Lung (tissue), 12 donors: Measurements from ENCODE around the gene GABRR2. TPM values are rescaled to one million over a fixed set of nuclear protein-coding genes. Genes with fewer than 3 reads are reported as not detected.

ENCODE experiments used
- ATAC-seq: fragments of 200-7000 bp; cut with Tn5 transposase; one replicate; pipeline ENCODE4 v1.9.1; 2020; ENCODE audit warnings: moderate number of reproducible peaks; ENCODE audit not compliant: insufficient read depth, low FRiP score
- DNase-seq, 3 donors: peaks; one replicate each; pipeline ENCODE4 v3.0.0-alpha.2; 2013 to 2017
- H3K27ac ChIP-seq, 2 donors: one replicate each; pipeline ENCODE4 v1.5.1; 2013; ENCODE audit warnings: mild to moderate bottlenecking in 2 of 2, moderate library complexity in 2 of 2, control low read depth in 1 of 2, inconsistent platforms in 1 of 2, low read depth in 1 of 2, low read length in 1 of 2
- H3K27me3 ChIP-seq, 3 donors: one replicate each; pipeline ENCODE4 v1.5.1; 2013; ENCODE audit warnings: low read length in 2 of 3; ENCODE audit not compliant: control insufficient read depth in 3 of 3, insufficient read depth in 3 of 3
- H3K36me3 ChIP-seq, 4 donors: one replicate each; pipeline ENCODE4 v1.5.1; 2013; ENCODE audit warnings: low read length in 4 of 4, mild to moderate bottlenecking in 1 of 4, moderate library complexity in 1 of 4; ENCODE audit not compliant: control insufficient read depth in 4 of 4, insufficient read depth in 4 of 4
- H3K4me1 ChIP-seq, 5 donors: one replicate each; pipeline ENCODE4 v1.5.1; 2013; ENCODE audit warnings: low read length in 5 of 5, mild to moderate bottlenecking in 2 of 5, moderate library complexity in 1 of 5; ENCODE audit not compliant: control insufficient read depth in 5 of 5, insufficient read depth in 5 of 5
- H3K4me3 ChIP-seq: one replicate; pipeline ENCODE4 v1.5.1; 2013; ENCODE audit warnings: mild to moderate bottlenecking, control low read depth, moderate library complexity
- H3K9ac ChIP-seq, 2 donors: one replicate each; pipeline ENCODE4 v1.5.1; 2013; ENCODE audit warnings: low read length in 2 of 2, control low read depth in 1 of 2; ENCODE audit not compliant: insufficient read depth in 1 of 2
- H3K9me3 ChIP-seq, 4 donors: one replicate each; pipeline ENCODE4 v1.5.1; 2013; ENCODE audit warnings: low read length in 3 of 4, mild to moderate bottlenecking in 1 of 4, moderate library complexity in 1 of 4; ENCODE audit not compliant: control insufficient read depth in 4 of 4, insufficient read depth in 3 of 4
- WGBS, 2 donors: extraction: QIAGEN DNeasy Blood & Tissue Kit; methylation state at CpG; one replicate each; pipeline ENCODE4 v1.1.7; 2013; 5-methylcytosine and 5-hydroxymethylcytosine counted together
- polyA plus RNA-seq, 2 donors: library from polyadenylated mRNA; stranded (reverse); fragments of 200-250 nt; gene quantifications; one replicate each; pipeline ENCODE4 v1.2.1, GENCODE V29; 2013
- total RNA-seq, 2 donors: library from RNA; depleted of rRNA in 1 of 2; stranded (reverse); fragments of >200 nt in 1 of 2; gene quantifications; one replicate each; pipeline ENCODE4 v1.2.1, GENCODE V29; 2014 to 2021
- TF ChIP-seq, protein P1 (sequence below): IDR thresholded peaks from 2 replicates; pipeline ENCODE4 v1.5.1; 2012; ENCODE audit warnings: mild to moderate bottlenecking; ENCODE audit errors: control extremely low read depth, extremely low read depth
- donor health status: control.
- donor health status: control.
- donor health status: Bipolar disorder and iron deficiency.
- donor health status: healthy.
- donor health status: DM: yes; HTN: yes; CAD: no.

Gene GABRR2
- total and polyA plus RNA-seq, 4 donors = 0.33 to 1.5 (median 1.4) TPM

DNA sequence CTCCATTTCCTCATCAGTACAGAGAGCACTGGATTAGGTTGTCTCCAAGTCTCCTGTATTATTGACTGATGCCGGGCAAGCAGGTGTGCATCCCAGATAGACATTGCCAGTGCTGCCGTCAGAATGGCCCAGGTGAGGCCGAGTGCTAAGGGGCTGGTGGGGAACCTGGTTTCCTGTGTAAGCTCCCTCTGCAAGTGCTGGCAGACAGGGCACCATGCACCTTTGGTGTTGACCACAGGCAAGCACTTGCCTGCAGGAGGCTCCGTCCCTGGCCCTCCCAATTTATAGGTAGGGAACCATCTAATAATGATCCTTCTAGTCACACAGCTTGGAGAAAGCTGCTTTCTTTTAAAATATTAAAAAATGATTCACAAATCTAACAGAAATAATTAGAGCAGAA lies 98.7 kb downstream of the GABRR2 start:
- Histone ChIP-seq H3K4me3 (no peak overlapping the region), H3K27me3 (peaks cover 0 to 2% (median 0%) of the 10 kb centered on the region in 3 donors), H3K9ac (no peak overlapping the region), H3K27ac (no peak overlapping the region), H3K36me3 (no peaks in the 10 kb centered on the region), H3K4me1 (peaks cover 0 to 2% (median 0%) of the 10 kb centered on the region in 5 donors), H3K9me3 (peaks cover 0 to 4% (median 0%) of the 10 kb centered on the region in 4 donors)
- ATAC-seq = no peak
- TF ChIP-seq, protein P1, sequence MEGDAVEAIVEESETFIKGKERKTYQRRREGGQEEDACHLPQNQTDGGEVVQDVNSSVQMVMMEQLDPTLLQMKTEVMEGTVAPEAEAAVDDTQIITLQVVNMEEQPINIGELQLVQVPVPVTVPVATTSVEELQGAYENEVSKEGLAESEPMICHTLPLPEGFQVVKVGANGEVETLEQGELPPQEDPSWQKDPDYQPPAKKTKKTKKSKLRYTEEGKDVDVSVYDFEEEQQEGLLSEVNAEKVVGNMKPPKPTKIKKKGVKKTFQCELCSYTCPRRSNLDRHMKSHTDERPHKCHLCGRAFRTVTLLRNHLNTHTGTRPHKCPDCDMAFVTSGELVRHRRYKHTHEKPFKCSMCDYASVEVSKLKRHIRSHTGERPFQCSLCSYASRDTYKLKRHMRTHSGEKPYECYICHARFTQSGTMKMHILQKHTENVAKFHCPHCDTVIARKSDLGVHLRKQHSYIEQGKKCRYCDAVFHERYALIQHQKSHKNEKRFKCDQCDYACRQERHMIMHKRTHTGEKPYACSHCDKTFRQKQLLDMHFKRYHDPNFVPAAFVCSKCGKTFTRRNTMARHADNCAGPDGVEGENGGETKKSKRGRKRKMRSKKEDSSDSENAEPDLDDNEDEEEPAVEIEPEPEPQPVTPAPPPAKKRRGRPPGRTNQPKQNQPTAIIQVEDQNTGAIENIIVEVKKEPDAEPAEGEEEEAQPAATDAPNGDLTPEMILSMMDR = no peak
- 76 to 89% methylated on average over 4 of the region's 4 CpGs for WGBS, 2 donors
- no peak for DNase-seq

DNA sequence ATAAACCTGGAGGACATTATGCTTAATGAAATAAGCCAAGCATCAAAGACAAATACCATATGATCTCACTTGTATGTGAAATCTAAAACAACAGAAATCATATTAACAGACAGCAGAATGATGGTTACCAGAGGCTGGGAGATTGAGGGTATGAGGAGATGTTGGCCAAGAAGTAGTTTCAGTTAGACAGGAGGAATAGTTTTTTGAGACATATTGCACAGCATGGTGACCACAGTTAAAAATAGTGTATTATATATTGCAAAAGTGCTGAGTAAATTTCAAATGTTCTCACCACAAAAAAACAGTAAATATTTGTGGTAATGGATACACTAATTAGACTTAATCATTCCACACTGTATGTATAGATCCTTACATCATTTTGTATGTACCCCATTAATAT lies 99.7 kb downstream of the GABRR2 start:
- TF ChIP-seq, protein P1 = no peak
- H3K9me3 ChIP-seq = peaks cover 0 to 4% (median 0%) of the 10 kb centered on the region in 4 donors
- H3K27me3 ChIP-seq = peaks cover 0 to 2% (median 0%) of the 10 kb centered on the region in 3 donors
- ATAC-seq (no peak), DNase-seq (no peak)
- H3K27ac ChIP-seq = no peak overlapping the region
- H3K9ac ChIP-seq = no peak overlapping the region
- H3K4me3 ChIP-seq = no peak overlapping the region
- no peaks in the 10 kb centered on the region for H3K36me3 ChIP-seq
- peaks cover 0 to 2% (median 0%) of the 10 kb centered on the region in 5 donors for H3K4me1 ChIP-seq

DNA sequence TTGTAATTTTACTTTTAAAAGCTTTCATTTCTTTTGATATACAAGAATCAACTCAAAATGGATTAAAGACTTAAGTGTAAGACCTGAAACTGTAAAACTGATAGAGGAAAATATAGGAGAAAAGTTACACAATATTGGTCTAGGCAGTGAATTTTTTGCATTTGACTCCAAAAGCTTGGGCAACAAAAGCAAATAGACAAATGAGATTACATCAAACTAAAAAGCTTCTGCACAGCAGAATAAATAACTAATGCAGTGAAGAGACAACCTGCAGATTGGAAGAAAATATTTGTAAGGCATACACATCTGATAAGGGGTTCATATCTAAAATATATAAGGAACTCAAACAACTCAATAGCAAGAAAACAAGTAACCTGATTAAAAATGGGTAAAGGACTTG lies 100.9 kb downstream of the GABRR2 start:
- peaks cover 0 to 2% (median 0%) of the 10 kb centered on the region in 3 donors for H3K27me3 ChIP-seq
- ATAC-seq = no peak

More for the DNA sequence above, 100.9 kb downstream of the GABRR2 start:
- H3K9me3 ChIP-seq = peaks cover 0 to 4% (median 0%) of the 10 kb centered on the region in 4 donors
- H3K4me3 ChIP-seq = no peak overlapping the region
- TF ChIP-seq, protein P1 = no peak
- H3K27ac ChIP-seq = no peak overlapping the region
- no peak overlapping the region for H3K9ac ChIP-seq
- no peak for DNase-seq
- H3K36me3 ChIP-seq = no peaks in the 10 kb centered on the region
- peaks cover 0 to 2% (median 0%) of the 10 kb centered on the region in 5 donors for H3K4me1 ChIP-seq
